Activated CD4-positive, alpha-beta T cell treated with anti-CD3 and anti-CD28 coated beads for 4 hours (primary cell): ENCODE data around the gene DPEP2NB.
A peak's percentile ranks its signal among the peaks of the same experiment; 100 is the strongest.
"Not testable (repeated sequence)": the region's sequence is repeated elsewhere in the genome, so short reads cannot be mapped to it uniquely, and the experiment has no call there.

Source experiments
- DNase-seq, 2 donors: peaks; one replicate each; pipeline ENCODE4 v3.0.0-alpha.2; 2020

The DPEP2NB gene, protein sequence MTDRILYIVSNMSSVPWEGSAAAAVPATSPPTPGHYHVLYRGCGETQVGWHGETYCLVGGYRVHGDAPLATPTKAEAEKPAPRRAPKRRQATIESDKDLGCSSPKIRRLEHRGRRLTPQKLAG

DNA sequence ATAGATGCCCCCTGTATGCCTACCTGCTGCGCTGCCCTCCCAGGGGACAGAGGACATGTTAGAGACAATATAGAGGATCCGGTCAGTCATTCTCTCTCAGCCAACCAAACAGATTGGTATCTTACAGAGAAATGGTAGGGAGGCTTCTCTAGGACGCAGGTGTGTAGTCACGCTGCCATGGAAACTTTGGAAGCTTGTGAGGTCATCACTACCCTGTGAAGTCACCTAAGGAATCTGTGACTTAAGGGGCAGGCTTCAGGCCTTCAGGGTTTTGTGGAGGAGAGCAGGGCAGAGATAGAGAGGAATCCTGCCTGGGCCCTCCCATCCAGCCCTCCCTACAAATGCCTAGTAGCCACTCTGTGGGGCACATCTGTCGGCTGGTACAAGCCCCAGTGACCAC lies at the start of gene DPEP2NB:
TSS of gene DPEP2NB (minus strand) at position 231 of the 400 bp plus-strand sequence. CDS start at position 90, 141 bp downstream.
- no peak for DNase-seq

DNA sequence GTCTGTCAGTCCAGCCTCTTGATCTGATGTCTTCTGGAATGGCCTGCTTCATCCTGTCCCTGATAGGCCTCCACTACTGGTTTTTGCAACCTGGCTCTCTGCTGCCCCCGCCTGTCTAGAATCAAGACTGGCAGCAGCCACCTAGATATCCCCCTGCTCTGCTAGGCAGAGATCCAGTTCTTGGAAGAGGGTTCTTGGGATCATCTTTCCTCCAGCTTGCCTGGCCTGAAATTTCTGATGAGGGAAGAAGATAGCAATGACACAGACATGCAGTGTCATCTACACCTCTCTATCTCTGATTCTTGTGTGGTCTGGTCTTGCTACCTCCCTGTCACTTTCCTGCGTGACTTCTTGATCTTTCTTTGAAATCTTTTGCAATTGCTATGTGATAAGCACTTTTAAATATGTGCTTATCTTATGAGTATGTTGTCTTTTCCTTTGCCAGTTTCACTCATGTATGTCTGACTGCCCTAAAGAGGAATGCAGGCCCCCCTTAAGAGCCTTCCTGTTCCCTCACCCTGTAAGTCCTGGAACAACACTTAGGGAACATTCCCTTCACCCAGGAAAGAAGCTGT lies 49.2 kb upstream of the DPEP2NB start:
- peak; percentile 66 to 76 for DNase-seq

DNA sequence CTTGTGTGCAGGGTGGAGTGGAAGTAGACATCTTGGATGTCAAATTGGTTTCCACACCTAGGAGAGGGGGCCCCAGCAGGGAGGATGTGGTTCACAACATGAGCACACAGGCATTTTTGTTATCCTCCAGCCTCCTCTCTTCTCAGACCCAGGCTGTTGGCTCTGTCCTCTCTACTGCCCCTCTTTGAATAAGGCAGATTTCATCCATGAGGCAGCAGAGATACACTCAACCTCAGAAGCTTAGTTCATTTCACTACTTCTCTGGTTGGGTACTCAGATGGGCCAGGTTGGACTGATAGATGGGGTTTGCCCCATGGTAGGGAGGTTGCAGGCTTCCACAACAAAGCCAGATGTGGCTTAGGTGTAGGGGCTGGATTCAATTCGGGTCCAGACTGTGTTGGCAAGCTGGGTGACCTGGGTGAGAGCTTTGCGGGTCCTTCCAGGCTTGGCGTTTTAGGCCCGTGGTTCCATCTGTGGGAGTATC lies 47.2 kb upstream of the DPEP2NB start:
- DNase-seq, result no peak

DNA sequence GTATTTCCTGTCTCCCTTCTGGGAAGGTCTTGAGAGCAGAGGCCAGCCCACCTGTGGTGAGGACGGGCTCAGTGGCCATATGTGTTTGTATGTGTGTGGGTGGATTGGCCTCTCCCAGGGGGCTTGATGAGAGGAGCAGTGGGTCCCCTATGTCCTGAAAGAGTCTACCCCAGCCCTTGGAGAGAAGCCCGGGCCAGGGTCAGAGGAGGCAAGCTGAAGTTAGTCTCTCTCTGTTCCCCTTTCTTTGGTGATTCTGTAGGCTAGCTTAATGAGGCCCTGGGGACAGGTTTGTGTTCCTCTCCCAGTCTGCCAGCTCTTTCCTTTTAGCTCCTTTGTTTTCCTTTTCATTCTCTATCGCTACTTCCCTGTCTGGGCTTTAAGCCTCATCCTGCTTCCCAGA lies 45.7 kb upstream of the DPEP2NB start:
- DNase-seq, result no peak

GRCh38 chr16:68059804-68060203 lies 44.1 kb upstream of the DPEP2NB start:
- DNase-seq, result no peak

DNA sequence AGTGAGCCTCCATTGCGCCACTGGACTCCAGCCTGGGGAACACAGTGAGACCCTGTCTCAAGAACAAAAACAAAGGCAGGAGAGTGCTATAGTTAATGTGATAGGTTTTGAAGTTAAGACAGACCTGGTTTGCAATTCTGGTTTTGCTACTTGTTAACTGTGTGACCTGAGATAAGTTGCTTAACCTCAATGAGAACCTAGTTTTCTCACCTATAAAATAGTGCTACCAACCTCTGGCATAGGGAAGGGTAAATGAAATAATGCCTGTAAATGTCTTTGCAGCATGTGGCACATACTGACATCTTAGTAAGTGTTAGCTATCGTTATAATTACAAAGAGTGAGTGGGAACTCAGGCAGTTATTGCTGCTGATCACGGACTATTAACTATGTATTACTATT lies 39.7 kb upstream of the DPEP2NB start:
- DNase-seq, result no peak

- no peak for DNase-seq
These were observed 33.7 kb upstream of the DPEP2NB start for GRCh38 chr16:68049449-68049848.

DNA sequence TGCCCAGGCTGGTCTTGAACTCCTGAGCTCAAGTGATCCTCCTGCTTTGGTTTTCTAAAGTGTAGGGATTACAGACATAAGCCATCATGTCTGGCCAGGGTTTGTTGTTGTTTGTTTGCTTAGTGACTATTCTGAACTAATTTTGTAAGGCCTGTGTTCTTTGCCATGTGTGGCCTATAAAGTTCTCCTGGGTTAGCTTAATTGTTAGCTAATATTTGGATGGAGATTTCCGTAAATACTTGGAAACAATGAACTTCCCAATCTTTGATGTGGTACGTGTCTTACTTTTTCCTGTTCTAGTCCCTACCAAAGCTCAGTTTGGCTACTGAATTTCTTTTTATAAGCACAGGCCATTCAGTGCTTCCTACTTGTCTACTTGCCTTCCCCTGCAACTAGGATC lies 32.3 kb upstream of the DPEP2NB start:
- no peak for DNase-seq

DNA sequence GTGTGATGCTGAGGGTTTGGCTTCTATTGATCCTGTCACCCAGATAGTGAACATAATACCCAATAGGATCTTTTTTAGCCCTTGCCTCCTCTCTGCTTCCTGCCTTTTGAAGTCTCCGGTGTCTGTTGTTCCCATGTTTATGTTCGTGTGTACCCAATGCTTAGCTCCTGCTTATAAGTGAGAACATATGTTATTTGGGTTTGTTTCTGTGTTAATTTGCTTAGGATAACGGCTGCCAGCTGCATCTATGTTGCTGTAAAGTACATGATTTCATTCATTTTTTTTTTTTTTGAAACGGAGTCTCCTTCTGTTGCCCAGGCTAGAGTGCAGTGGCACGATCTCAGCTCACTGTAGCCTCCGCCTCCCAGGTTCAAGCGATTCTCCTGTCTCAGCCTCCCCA lies 30.4 kb upstream of the DPEP2NB start:
- no peak for DNase-seq

DNA sequence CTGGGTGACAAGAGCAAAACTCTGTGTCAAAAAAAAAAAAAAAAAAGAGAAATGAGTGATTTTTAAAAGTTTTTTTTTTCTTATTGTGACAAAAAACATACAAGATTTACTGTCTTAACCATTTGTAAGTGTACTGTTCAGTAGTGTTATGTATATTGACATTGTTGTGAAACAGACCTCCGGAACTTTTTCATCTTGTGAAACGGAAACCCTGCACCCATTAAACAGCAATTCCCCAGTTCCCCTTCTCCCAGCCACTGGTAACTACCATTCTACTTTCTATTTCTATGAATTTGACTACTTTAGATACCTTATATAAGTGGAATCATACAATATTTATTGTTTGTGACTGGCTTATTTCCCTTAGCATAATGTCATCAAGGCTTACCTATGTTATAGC lies 26.1 kb upstream of the DPEP2NB start:
- no peak for DNase-seq

DNA sequence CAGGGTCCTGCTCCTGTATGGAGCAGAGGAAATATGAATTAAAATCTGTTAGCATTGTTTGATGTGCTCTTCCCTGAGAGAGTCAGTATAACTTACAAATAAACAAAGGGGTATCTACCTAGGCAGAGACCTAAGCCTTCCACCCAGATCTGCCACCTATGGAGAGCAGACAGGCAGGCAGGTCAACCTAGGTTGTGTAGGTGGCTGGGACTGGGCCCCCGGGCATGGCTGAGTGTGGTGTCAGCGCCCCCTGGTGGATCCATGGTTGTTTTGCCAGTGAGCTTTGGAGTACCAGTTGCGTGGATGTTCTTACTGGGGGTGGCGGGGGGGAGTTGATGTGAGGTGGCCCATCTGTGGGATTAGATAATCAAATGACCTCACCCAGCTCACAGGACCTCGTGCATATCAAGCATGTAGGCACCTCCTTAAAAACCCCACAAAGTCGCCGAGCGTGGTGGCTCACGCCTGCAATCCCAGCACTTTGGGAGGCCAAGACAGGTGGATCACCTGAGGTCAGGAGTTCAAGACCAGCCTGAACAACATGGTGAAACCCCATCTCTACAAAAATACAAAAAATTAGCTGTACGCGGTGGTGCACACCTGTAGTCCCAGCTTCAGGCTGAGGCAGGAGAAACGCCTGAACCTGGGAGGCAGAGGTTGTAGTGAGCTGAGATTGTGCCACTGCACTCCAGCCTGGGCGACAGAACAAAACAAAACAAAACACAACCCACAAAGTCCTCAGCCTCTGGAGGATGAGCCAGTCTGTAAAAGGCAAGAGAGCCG lies 25.0 kb upstream of the DPEP2NB start:
- peak; percentile 87 to 91 for DNase-seq

GRCh38 chr16:68037841-68038597 lies 22.3 kb upstream of the DPEP2NB start:
- no peak for DNase-seq

DNA sequence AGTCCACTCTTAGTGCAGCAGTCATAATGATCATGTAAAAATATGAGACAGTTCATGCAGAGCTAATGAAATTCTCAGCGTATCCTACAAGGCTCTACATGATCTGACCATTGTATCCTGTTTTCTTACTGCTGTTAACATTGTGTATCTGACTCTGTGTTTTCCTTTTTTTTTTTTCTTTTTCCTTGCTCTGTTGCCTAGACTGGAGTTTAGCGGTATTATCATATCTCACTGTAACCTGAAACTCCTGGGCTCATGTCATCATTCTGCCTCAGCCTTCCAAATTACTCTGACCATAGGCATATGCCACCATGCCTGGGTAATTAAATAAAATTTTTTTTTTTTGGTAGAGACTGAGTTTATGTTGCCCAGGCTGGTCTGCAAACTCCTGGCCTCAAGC lies 19.5 kb upstream of the DPEP2NB start:
- no peak for DNase-seq

DNA sequence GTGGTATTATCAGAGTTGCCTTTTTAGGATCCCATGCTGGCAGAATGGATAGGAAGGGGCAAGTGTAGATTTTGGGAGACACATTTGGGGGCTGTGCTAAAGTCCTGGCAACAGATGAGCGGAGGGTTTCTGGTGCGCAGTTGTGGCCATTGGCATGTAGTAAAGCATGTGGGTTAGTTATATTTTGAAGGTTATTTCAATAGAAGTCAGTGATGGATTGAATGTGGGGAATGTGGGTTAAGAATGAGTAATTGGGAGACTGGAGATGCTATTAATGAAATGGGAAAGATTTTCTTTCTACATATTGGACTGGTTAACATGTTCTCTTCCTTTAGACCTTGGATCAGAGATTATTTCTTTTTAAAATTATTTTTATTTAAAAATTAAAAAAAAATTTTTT lies 17.4 kb upstream of the DPEP2NB start:
- DNase-seq, result no peak

- no peak for DNase-seq
These were observed 16.2 kb upstream of the DPEP2NB start for GRCh38 chr16:68031951-68032350.

- not testable (repeated sequence) for DNase-seq
These were observed 14.4 kb upstream of the DPEP2NB start for GRCh38 chr16:68030108-68030507.

- DNase-seq, result no peak
These were observed 13.3 kb upstream of the DPEP2NB start for GRCh38 chr16:68028996-68029395.

- DNase-seq, result peak; percentile 89 to 96
These were observed 7.2 kb upstream of the DPEP2NB start, which contains the start of the genes DDX28 and DUS2 for GRCh38 chr16:68022728-68023537. Gene DDX28, minus strand, starts transcription at chr16:68023232. Its CDS starts 30 bp downstream, at chr16:68023202. Gene DUS2, plus strand, starts transcription at chr16:68023284. Its CDS starts 14,740 bp downstream, at chr16:68038024.

GRCh38 chr16:68022278-68022727 lies 6.6 kb upstream of the DPEP2NB start:
- no peak for DNase-seq

GRCh38 chr16:68021490-68021889 lies 5.8 kb upstream of the DPEP2NB start:
- DNase-seq, result no peak

GRCh38 chr16:68019167-68019680 lies 3.5 kb upstream of the DPEP2NB start:
- DNase-seq, result no peak

DNA sequence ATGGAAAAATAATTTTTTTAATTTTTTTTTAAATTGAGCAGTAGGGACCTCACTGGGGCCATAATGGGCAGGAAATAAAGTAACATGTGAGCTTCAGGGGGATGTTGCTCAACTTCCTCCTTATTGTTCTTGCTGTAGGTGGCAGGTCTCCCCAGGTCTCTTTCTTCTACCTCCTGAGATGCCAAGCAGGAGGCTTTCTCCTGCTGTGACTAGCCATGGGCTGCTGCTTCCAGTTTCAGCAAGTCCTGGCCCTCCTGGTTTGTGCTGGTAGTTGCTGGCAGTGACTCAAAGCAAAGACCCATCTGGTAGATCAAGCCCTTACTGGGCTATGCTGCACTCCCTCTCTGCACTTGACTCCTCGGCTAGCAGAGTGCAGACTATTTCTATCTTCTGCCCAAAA lies 2.3 kb downstream of the DPEP2NB start:
- DNase-seq, result no peak
